Body of pancreas (tissue), 4 donors: Measurements from ENCODE around the gene CELF1. TPM values are rescaled to one million over a fixed set of nuclear protein-coding genes. Genes with fewer than 3 reads are reported as not detected.

Source experiments
- ATAC-seq: fragments of 150-250 bp; one replicate; pipeline ENCODE4 v1.9.1; 2016
- DNase-seq, 4 donors: peaks; one replicate each; pipeline ENCODE4 v3.0.0-alpha.2; 2019
- H3K27ac ChIP-seq, 4 donors: fragments of 200-600 bp; sonication (generic); 1 replicate in 3 of 4; 2 replicates in 1 of 4; pipeline versions ENCODE4 v1.5.1 to v1.6.1; 2016 to 2019; ENCODE audit warnings: mild to moderate bottlenecking in 1 of 4, mixed read lengths in 1 of 4, moderate library complexity in 1 of 4
- H3K27me3 ChIP-seq, 2 donors: fragments of 200-600 bp; sonication (generic); one replicate each; pipeline ENCODE4 v1.6.0; 2016; ENCODE audit warnings: mild to moderate bottlenecking in 1 of 2
- H3K36me3 ChIP-seq, 2 donors: fragments of 200-600 bp; sonication (generic); replicated peaks in 1 of 2; 2 replicates each; pipeline ENCODE4 v1.5.1; 2016; ENCODE audit warnings: low read depth in 2 of 2; ENCODE audit not compliant: insufficient read depth in 1 of 2
- H3K4me1 ChIP-seq: fragments of 200-600 bp; sonication (generic); one replicate; pipeline ENCODE4 v1.6.0; 2016
- H3K4me3 ChIP-seq, 2 donors: fragments of 200-600 bp; sonication (generic); 1 replicate in 1 of 2; 2 replicates in 1 of 2; pipeline ENCODE4 v1.5.1; 2016 to 2019
- H3K9me3 ChIP-seq, 3 donors: fragments of 200-600 bp; sonication (generic); 1 replicate in 2 of 3; 2 replicates in 1 of 3; pipeline ENCODE4 v1.5.1; 2016
- CTCF ChIP-seq, 7 experiments: fragments of 450-650 bp in 4 of 7; fragments of 200-600 bp in 3 of 7; sonication (generic) in 3 of 7; IDR thresholded peaks; one replicate each; pipeline ENCODE4 v1.5.1; 2016 to 2019; ENCODE audit warnings: antibody characterized with exemption in 7 of 7
- POLR2A ChIP-seq, 3 donors: fragments of 450-650 bp; IDR thresholded peaks; one replicate each; pipeline ENCODE4 v1.6.1; 2016; ENCODE audit warnings: antibody characterized with exemption in 3 of 3, mild to moderate bottlenecking in 2 of 3
- WGBS, 2 donors: methylation state at CpG; one replicate each; pipeline ENCODE4 v1.1.5; 2017; 5-methylcytosine and 5-hydroxymethylcytosine counted together
- intact Hi-C: fragments of 100-400 bp; cut with DNase I; formaldehyde crosslinking; loops from one replicate; pipeline ENCODE4 v1.15.1; 2023
- total RNA-seq, 2 donors: library from RNA; depleted of rRNA; stranded (reverse); fragments of >200 nt; gene quantifications; one replicate each; pipeline ENCODE4 v1.1.0, GENCODE V29; 2016

CELF1 gene
- total RNA-seq, 2 donors from 2014 or later = 56.0 to 86.0 TPM

- H3K27me3 ChIP-seq = no peaks in the 10 kb centered on the region
- no peaks in the 10 kb centered on the region for H3K9me3 ChIP-seq
- H3K36me3 ChIP-seq = no peaks in the 10 kb centered on the region
- TF ChIP-seq POLR2A (IDR thresholded peaks at IDR 0.05) (no peak), CTCF (IDR thresholded peaks at IDR 0.05) (no peak)
- intact Hi-C loops = no loop called here
- no peak within 1 kb of the TSS for H3K4me3 ChIP-seq
- H3K27ac ChIP-seq = no peak within 1 kb of the TSS
- ATAC-seq (peak; percentile 50), DNase-seq (peak in 3 of 4 donors; percentile 17 to 51 (median 23))
- WGBS, 2 donors = 66 to 89% methylated on average over 18 to 29 of the region's 32 CpGs
- no peaks in the 10 kb centered on the region for H3K4me1 ChIP-seq
Observed at GRCh38 chr11:47448566-47449427, 104.1 kb downstream of the CELF1 start, which contains the start of gene RAPSN. Gene RAPSN, minus strand, starts transcription at chr11:47449136. Its CDS starts 172 bp downstream, at chr11:47448964.

- intact Hi-C loops = no loop called here
- H3K9me3 ChIP-seq = no peaks in the 10 kb centered on the region
- no peaks in the 10 kb centered on the region for H3K27me3 ChIP-seq
- no peak for DNase-seq
- H3K4me3 ChIP-seq = no peak overlapping the region
- H3K27ac ChIP-seq = no peak overlapping the region
- ATAC-seq = no peak
- no peak for TF ChIP-seq CTCF (IDR thresholded peaks at IDR 0.05)
- TF ChIP-seq POLR2A (IDR thresholded peaks at IDR 0.05) = no peak
- no peaks in the 10 kb centered on the region for H3K4me1 ChIP-seq
- WGBS, 2 donors = 89% methylated on average over 12 of the region's 12 CpGs; no CpG with 5 or more reads in 1 of the 2 donors
- no peaks in the 10 kb centered on the region for H3K36me3 ChIP-seq
Observed at GRCh38 chr11:47447906-47448305, 105.0 kb downstream of the CELF1 start.

- 89 to 92% methylated on average over 7 to 9 of the region's 9 CpGs for WGBS, 2 donors
- Histone ChIP-seq H3K9me3 (no peaks in the 10 kb centered on the region), H3K27ac (no peak overlapping the region), H3K36me3 (no peaks in the 10 kb centered on the region), H3K4me1 (no peaks in the 10 kb centered on the region), H3K4me3 (no peak overlapping the region), H3K27me3 (no peaks in the 10 kb centered on the region)
- ATAC-seq (no peak), DNase-seq (no peak)
- no peak for TF ChIP-seq POLR2A (IDR thresholded peaks at IDR 0.05)
- TF ChIP-seq CTCF (IDR thresholded peaks at IDR 0.05) = no peak
- intact Hi-C loops = no loop called here
Observed at GRCh38 chr11:47446833-47447232, 106.1 kb downstream of the CELF1 start.

- Histone ChIP-seq H3K27ac (no peak overlapping the region), H3K36me3 (no peaks in the 10 kb centered on the region), H3K4me1 (no peaks in the 10 kb centered on the region), H3K9me3 (no peaks in the 10 kb centered on the region), H3K4me3 (no peak overlapping the region), H3K27me3 (no peaks in the 10 kb centered on the region)
- intact Hi-C loops = no loop called here
- ATAC-seq (no peak), DNase-seq (no peak)
- TF ChIP-seq POLR2A (IDR thresholded peaks at IDR 0.05) = no peak
- no peak for TF ChIP-seq CTCF (IDR thresholded peaks at IDR 0.05)
- WGBS, 2 donors = 85 to 91% methylated on average over 4 of the region's 4 CpGs
Observed at GRCh38 chr11:47445840-47446239, 107.1 kb downstream of the CELF1 start.
